HEK293 (cell line): ENCODE results near the gene NKD2.

ENCODE experiments used
- ELK4 ChIP-seq: IDR thresholded peaks from 2 replicates; pipeline ENCODE4 v1.6.1; 2011; ENCODE audit warnings: mild to moderate bottlenecking, low read depth, low read length, borderline replicate concordance
- KLF10 ChIP-seq: fragments of 450-650 bp; IDR thresholded peaks from 2 replicates; pipeline ENCODE4 v1.5.1; 2018; ENCODE audit warnings: missing biosample characterization, mild to moderate bottlenecking, missing genetic modification characterization
- PATZ1 ChIP-seq: fragments of 450-650 bp; formaldehyde crosslinking; IDR thresholded peaks from 2 replicates; pipeline ENCODE4 v1.5.1; 2016; ENCODE audit warnings: missing biosample characterization, missing genetic modification characterization
- REST ChIP-seq: fragments of 450-650 bp; formaldehyde crosslinking; IDR thresholded peaks from 2 replicates; pipeline ENCODE4 v1.5.1; 2016; ENCODE audit warnings: missing biosample characterization, missing genetic modification characterization

GRCh38 chr5:1079961-1080360, 71.4 kb downstream of the NKD2 start:
- no peak for TF ChIP-seq REST
- TF ChIP-seq ELK4 = no peak
- no peak for TF ChIP-seq KLF10 (tag by site-specific recombination)
- no peak for TF ChIP-seq PATZ1 (tag by site-specific recombination)
